HG03139 (cell line): ENCODE data around the gene CEP131.

Source experiments
- ATAC-seq: cut with Tn5 transposase; IDR thresholded peaks from one replicate; pipeline ENCODE4 v1.9.1; 2021; ENCODE audit not compliant: unreplicated experiment

The CEP131 gene

GRCh38 chr17:81222906-81223761, at the start of gene CEP131:
Gene CEP131, minus strand, starts transcription at chr17:81222965. Its CDS starts 2,909 bp downstream, at chr17:81220056.
- peak; percentile 92 for ATAC-seq

GRCh38 chr17:81271226-81271625, 48.5 kb upstream of the CEP131 start:
- ATAC-seq, result no peak

- ATAC-seq, result no peak
These were observed 47.5 kb upstream of the CEP131 start for GRCh38 chr17:81270279-81270678.

- no peak for ATAC-seq
These were observed 44.8 kb upstream of the CEP131 start for GRCh38 chr17:81267390-81268067.

GRCh38 chr17:81265576-81265975, 42.8 kb upstream of the CEP131 start:
- no peak for ATAC-seq

GRCh38 chr17:81264640-81265039, 41.9 kb upstream of the CEP131 start:
- ATAC-seq, result no peak

- ATAC-seq, result no peak
These were observed 40.8 kb upstream of the CEP131 start for GRCh38 chr17:81263371-81264181.

GRCh38 chr17:81261582-81262336, 39.0 kb upstream of the CEP131 start:
- ATAC-seq, result no peak

- ATAC-seq, result no peak
These were observed 38.3 kb upstream of the CEP131 start for GRCh38 chr17:81261096-81261495.

- ATAC-seq, result no peak
These were observed 37.9 kb upstream of the CEP131 start for GRCh38 chr17:81260641-81261040.

- no peak for ATAC-seq
These were observed 37.4 kb upstream of the CEP131 start for GRCh38 chr17:81260171-81260570.

- no peak for ATAC-seq
These were observed 36.4 kb upstream of the CEP131 start for GRCh38 chr17:81259058-81259605.

- ATAC-seq, result no peak
These were observed 35.5 kb upstream of the CEP131 start for GRCh38 chr17:81258292-81258691.

- ATAC-seq, result no peak
These were observed 34.8 kb upstream of the CEP131 start for GRCh38 chr17:81257533-81257932.

GRCh38 chr17:81256616-81257015, 33.9 kb upstream of the CEP131 start:
- ATAC-seq, result no peak

GRCh38 chr17:81254955-81255717, 32.4 kb upstream of the CEP131 start:
- no peak for ATAC-seq

GRCh38 chr17:81253358-81254131, 30.8 kb upstream of the CEP131 start:
- no peak for ATAC-seq

GRCh38 chr17:81252987-81253329, 30.2 kb upstream of the CEP131 start:
- ATAC-seq, result no peak
